AG08395 (cell line): ENCODE measurements around the gene RAB8A.

ENCODE experiments used
- DNase-seq: peaks from one replicate; pipeline ENCODE4 v3.0.0; 2012; ENCODE audit warnings: mixed read lengths, low spot score

Gene RAB8A

GRCh38 chr19:16142032-16142580 is 30.4 kb downstream of the RAB8A start:
- no peak for DNase-seq

GRCh38 chr19:16143399-16144215 is 31.9 kb downstream of the RAB8A start, which contains the start of gene HSH2D:
TSS of gene HSH2D (plus strand) at chr19:16143685. CDS start at chr19:16148751, 5,066 bp downstream.
- DNase-seq = no peak

GRCh38 chr19:16144216-16144581 is 32.5 kb downstream of the RAB8A start:
- no peak for DNase-seq

GRCh38 chr19:16146112-16146511 is 34.4 kb downstream of the RAB8A start:
- DNase-seq = no peak

- DNase-seq = no peak
Measured at GRCh38 chr19:16148443-16149229, 36.9 kb downstream of the RAB8A start.

- no peak for DNase-seq
Measured at GRCh38 chr19:16153582-16154336, 42.1 kb downstream of the RAB8A start.

GRCh38 chr19:16154557-16154956 is 42.9 kb downstream of the RAB8A start:
- no peak for DNase-seq

- no peak for DNase-seq
Measured at GRCh38 chr19:16155128-16155527, 43.4 kb downstream of the RAB8A start.

- no peak for DNase-seq
Measured at GRCh38 chr19:16156904-16157303, 45.2 kb downstream of the RAB8A start.

- DNase-seq = no peak
Measured at GRCh38 chr19:16157601-16158000, 45.9 kb downstream of the RAB8A start.

- DNase-seq = no peak
Measured at GRCh38 chr19:16159655-16160054, 48.0 kb downstream of the RAB8A start.

- no peak for DNase-seq
Measured at GRCh38 chr19:16160445-16160942, 48.8 kb downstream of the RAB8A start.

- peak; percentile 63 for DNase-seq
Measured at GRCh38 chr19:16160943-16161560, 49.4 kb downstream of the RAB8A start.

- no peak for DNase-seq
Measured at GRCh38 chr19:16161840-16162239, 50.2 kb downstream of the RAB8A start.

GRCh38 chr19:16164222-16164890 is 52.7 kb downstream of the RAB8A start:
- DNase-seq = no peak

- no peak for DNase-seq
Measured at GRCh38 chr19:16166417-16166816, 54.7 kb downstream of the RAB8A start.

- no peak for DNase-seq
Measured at GRCh38 chr19:16167055-16167454, 55.4 kb downstream of the RAB8A start.

- DNase-seq = no peak
Measured at GRCh38 chr19:16168465-16169081, 56.9 kb downstream of the RAB8A start.

- DNase-seq = no peak
Measured at GRCh38 chr19:16170134-16170533, 58.4 kb downstream of the RAB8A start.

- DNase-seq = no peak
Measured at GRCh38 chr19:16175954-16176353, 64.3 kb downstream of the RAB8A start.
